ENCODE results near the gene TOR2A. TPM values are rescaled to one million over a fixed set of nuclear protein-coding genes. Genes with fewer than 3 reads are reported as not detected.
"Not testable (repeated sequence)": the region's sequence is repeated elsewhere in the genome, so short reads cannot be mapped to it uniquely, and the experiment has no call there.

The TOR2A gene
- total and polyA plus RNA-seq, 4 donors = 8.8 to 30.8 (median 16.9) TPM

GRCh38 chr9:127758843-127759242 lies 23.7 kb upstream of the TOR2A start:
- no peaks in the 10 kb centered on the region for H3K9me3 ChIP-seq (ENCODE audit: control insufficient read depth in 4 of 4, insufficient read depth in 3 of 4, low read length in 3 of 4)
- no peak overlapping the region for H3K9ac ChIP-seq (ENCODE audit: insufficient read depth in 1 of 2, low read length in 2 of 2)
- TF ChIP-seq, protein P1, sequence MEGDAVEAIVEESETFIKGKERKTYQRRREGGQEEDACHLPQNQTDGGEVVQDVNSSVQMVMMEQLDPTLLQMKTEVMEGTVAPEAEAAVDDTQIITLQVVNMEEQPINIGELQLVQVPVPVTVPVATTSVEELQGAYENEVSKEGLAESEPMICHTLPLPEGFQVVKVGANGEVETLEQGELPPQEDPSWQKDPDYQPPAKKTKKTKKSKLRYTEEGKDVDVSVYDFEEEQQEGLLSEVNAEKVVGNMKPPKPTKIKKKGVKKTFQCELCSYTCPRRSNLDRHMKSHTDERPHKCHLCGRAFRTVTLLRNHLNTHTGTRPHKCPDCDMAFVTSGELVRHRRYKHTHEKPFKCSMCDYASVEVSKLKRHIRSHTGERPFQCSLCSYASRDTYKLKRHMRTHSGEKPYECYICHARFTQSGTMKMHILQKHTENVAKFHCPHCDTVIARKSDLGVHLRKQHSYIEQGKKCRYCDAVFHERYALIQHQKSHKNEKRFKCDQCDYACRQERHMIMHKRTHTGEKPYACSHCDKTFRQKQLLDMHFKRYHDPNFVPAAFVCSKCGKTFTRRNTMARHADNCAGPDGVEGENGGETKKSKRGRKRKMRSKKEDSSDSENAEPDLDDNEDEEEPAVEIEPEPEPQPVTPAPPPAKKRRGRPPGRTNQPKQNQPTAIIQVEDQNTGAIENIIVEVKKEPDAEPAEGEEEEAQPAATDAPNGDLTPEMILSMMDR (IDR thresholded peaks at IDR 0.05; ENCODE audit: control extremely low read depth, extremely low read depth) = no peak
- ATAC-seq (ENCODE audit: insufficient read depth, low FRiP score) = no peak
- H3K4me3 ChIP-seq = no peak overlapping the region
- no peak for DNase-seq
- H3K27me3 ChIP-seq (ENCODE audit: control insufficient read depth in 3 of 3, insufficient read depth in 3 of 3, low read length in 2 of 3) = peaks cover 0 to 14% (median 4%) of the 10 kb centered on the region in 3 donors
- H3K4me1 ChIP-seq (ENCODE audit: control insufficient read depth in 5 of 5, insufficient read depth in 5 of 5, low read length in 5 of 5) = peaks cover 0 to 8% (median 7%) of the 10 kb centered on the region in 5 donors
- WGBS, 2 donors = 72 to 84% methylated on average over 5 of the region's 5 CpGs
- peaks cover 0 to 7% (median 0%) of the 10 kb centered on the region in 4 donors for H3K36me3 ChIP-seq (ENCODE audit: control insufficient read depth in 4 of 4, insufficient read depth in 4 of 4, low read length in 4 of 4)
- peak overlapping the region in 1 of 2 donors; percentile 51 for H3K27ac ChIP-seq (ENCODE audit: low read depth in 1 of 2, low read length in 1 of 2)

GRCh38 chr9:127756776-127757175 lies 21.7 kb upstream of the TOR2A start:
- H3K9me3 ChIP-seq (ENCODE audit: control insufficient read depth in 4 of 4, insufficient read depth in 3 of 4, low read length in 3 of 4); H3K4me3 ChIP-seq; DNase-seq; H3K4me1 ChIP-seq (ENCODE audit: control insufficient read depth in 5 of 5, insufficient read depth in 5 of 5, low read length in 5 of 5); H3K9ac ChIP-seq (ENCODE audit: insufficient read depth in 1 of 2, low read length in 2 of 2); H3K27ac ChIP-seq (ENCODE audit: low read depth in 1 of 2, low read length in 1 of 2); ATAC-seq (ENCODE audit: insufficient read depth, low FRiP score): not testable (repeated sequence)
- 72 to 85% methylated on average over 11 of the region's 11 CpGs for WGBS, 2 donors
- peaks cover 0 to 16% (median 8%) of the 10 kb centered on the region in 3 donors for H3K27me3 ChIP-seq (ENCODE audit: control insufficient read depth in 3 of 3, insufficient read depth in 3 of 3, low read length in 2 of 3)
- peaks cover 0 to 11% (median 0%) of the 10 kb centered on the region in 4 donors for H3K36me3 ChIP-seq (ENCODE audit: control insufficient read depth in 4 of 4, insufficient read depth in 4 of 4, low read length in 4 of 4)

- peaks cover 0 to 9% (median 2%) of the 10 kb centered on the region in 5 donors for H3K4me1 ChIP-seq (ENCODE audit: control insufficient read depth in 5 of 5, insufficient read depth in 5 of 5, low read length in 5 of 5)
- H3K4me3 ChIP-seq = no peak overlapping the region
- peak overlapping the region in 1 of 2 donors; percentile 40 for H3K27ac ChIP-seq (ENCODE audit: low read depth in 1 of 2, low read length in 1 of 2)
- peaks cover 0 to 16% (median 8%) of the 10 kb centered on the region in 3 donors for H3K27me3 ChIP-seq (ENCODE audit: control insufficient read depth in 3 of 3, insufficient read depth in 3 of 3, low read length in 2 of 3)
- no peak overlapping the region for H3K9ac ChIP-seq (ENCODE audit: insufficient read depth in 1 of 2, low read length in 2 of 2)
- TF ChIP-seq, protein P1 (IDR thresholded peaks at IDR 0.05; ENCODE audit: control extremely low read depth, extremely low read depth) = no peak
- ATAC-seq (ENCODE audit: insufficient read depth, low FRiP score) = no peak
- H3K36me3 ChIP-seq (ENCODE audit: control insufficient read depth in 4 of 4, insufficient read depth in 4 of 4, low read length in 4 of 4) = peaks cover 0 to 11% (median 0%) of the 10 kb centered on the region in 4 donors
- H3K9me3 ChIP-seq (ENCODE audit: control insufficient read depth in 4 of 4, insufficient read depth in 3 of 4, low read length in 3 of 4) = no peaks in the 10 kb centered on the region
- WGBS, 2 donors = 78 to 80% methylated on average over 3 of the region's 3 CpGs
- DNase-seq = no peak
These were observed 21.1 kb upstream of the TOR2A start for GRCh38 chr9:127756233-127756632.

DNA sequence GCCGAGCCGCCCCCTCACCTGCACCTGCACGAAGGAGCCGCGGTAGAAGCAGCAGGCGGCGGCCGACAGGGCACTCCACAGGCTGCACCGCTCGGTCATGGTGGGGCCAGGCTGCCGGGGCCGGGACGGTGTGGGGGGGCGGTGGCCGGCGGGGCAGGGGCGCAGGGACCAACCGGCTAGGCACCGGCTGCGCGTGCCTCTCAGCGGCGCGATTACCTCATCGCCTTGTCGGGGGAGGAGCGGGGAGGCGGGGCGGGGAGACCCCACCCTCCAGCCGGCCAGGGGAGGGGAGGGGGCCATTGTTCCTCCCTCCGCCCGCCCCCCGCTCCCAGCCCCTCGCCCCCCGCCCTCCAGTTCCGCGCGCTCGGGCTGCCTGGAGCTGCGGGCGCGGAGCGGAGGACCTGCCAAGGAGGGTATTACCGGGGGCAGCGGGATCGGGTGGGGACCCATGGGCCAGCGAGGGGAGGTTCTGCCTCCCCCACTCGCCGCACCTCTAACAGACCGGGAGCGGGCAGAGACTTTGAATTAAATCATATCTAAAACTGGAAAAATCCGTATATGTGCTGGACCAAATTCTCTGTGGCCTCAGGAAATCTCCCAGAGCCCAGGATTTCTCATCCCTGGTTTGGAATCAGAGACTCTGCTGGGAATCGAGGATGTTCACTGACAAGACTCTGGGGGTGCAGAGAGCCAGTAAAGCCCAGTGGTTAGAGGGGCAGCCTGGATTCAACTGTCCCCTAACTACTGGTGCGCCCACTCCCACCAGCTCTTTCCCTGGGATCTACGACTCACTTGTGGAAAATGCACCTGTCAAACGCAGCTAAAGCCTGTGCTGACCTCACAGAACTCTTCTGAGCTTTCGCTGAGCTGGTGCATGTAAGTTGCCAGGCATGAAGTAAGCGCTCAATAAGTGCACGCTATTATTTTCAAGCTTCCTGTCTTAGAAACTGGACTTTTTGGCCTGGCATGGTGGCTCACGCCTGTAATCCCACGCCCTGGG lies 20.3 kb upstream of the TOR2A start:
- ATAC-seq (ENCODE audit: insufficient read depth, low FRiP score) = no peak
- H3K36me3 ChIP-seq (ENCODE audit: control insufficient read depth in 4 of 4, insufficient read depth in 4 of 4, low read length in 4 of 4) = peaks cover 0 to 15% (median 0%) of the 10 kb centered on the region in 4 donors
- WGBS, 2 donors = 46 to 80% methylated on average over 50 to 61 of the region's 61 CpGs
- H3K4me3 ChIP-seq = no peak overlapping the region
- H3K27me3 ChIP-seq (ENCODE audit: control insufficient read depth in 3 of 3, insufficient read depth in 3 of 3, low read length in 2 of 3) = peaks cover 0 to 16% (median 8%) of the 10 kb centered on the region in 3 donors
- H3K4me1 ChIP-seq (ENCODE audit: control insufficient read depth in 5 of 5, insufficient read depth in 5 of 5, low read length in 5 of 5) = peaks cover 0 to 9% (median 2%) of the 10 kb centered on the region in 5 donors
- no peaks in the 10 kb centered on the region for H3K9me3 ChIP-seq (ENCODE audit: control insufficient read depth in 4 of 4, insufficient read depth in 3 of 4, low read length in 3 of 4)
- H3K9ac ChIP-seq (ENCODE audit: insufficient read depth in 1 of 2, low read length in 2 of 2) = no peak overlapping the region
- H3K27ac ChIP-seq (ENCODE audit: low read depth in 1 of 2, low read length in 1 of 2) = peak overlapping the region in 1 of 2 donors; percentile 11
- TF ChIP-seq, protein P1 (IDR thresholded peaks at IDR 0.05; ENCODE audit: control extremely low read depth, extremely low read depth) = no peak
- DNase-seq = peak in 2 of 3 donors; percentile 46 to 51
